ENCODE data around the gene DHX57.

Gene DHX57

GRCh38 chr2:38750011-38750890 is 125.5 kb downstream of the DHX57 start:
- DNase-seq = peak; percentile 56

- peak; percentile 26 for DNase-seq
Measured at GRCh38 chr2:38748943-38749804, 126.6 kb downstream of the DHX57 start.

GRCh38 chr2:38748391-38748790 is 127.3 kb downstream of the DHX57 start:
- DNase-seq = no peak

GRCh38 chr2:38747819-38748218 is 127.9 kb downstream of the DHX57 start:
- no peak for DNase-seq
